ENCODE data around the gene XAF1. TPM values are rescaled to one million over a fixed set of nuclear protein-coding genes. Genes with fewer than 3 reads are reported as not detected.
"Not testable (repeated sequence)": the region's sequence is repeated elsewhere in the genome, so short reads cannot be mapped to it uniquely, and the experiment has no call there.

Gene XAF1
- polyA plus RNA-seq, 1 donor (not counting 4 experiments of a cell fraction or from before 2014, with no cell fraction given): 10.6 TPM

DNA sequence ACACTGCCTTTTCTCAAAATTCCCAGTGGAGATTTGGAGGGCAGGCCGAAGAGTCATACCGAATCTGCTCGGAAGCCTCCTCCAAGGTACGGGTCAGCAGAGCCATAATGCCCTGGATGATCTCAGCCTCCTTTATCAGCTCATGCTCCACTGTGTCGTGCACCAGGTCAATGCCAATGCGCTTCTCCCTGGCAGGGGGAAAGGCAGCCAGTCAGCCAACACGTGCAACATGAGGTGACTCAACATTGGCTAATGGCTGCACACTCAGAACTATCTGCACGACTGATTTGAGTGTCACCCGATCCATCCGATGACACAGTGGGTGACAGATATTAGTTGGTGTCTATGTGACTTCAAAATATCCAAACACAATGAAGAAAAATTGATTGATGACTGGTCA lies 59.9 kb downstream of the XAF1 start:
- DNase-seq (ENCODE audit: low read depth, low spot score) (no peak), FAIRE-seq (no peak)
- TF ChIP-seq EZH2 (IDR thresholded peaks at IDR 0.05; ENCODE audit: low read length) (no peak), CTCF (optimal IDR thresholded peaks at IDR 0.05 in 1 of 3, IDR thresholded peaks at IDR 0.05 in 1 of 3, conservative IDR thresholded peaks at IDR 0.05 in 1 of 3; ENCODE audit: extremely low read depth in 1 of 3, insufficient read depth in 2 of 3, low read length in 3 of 3) (no peak)
- Histone ChIP-seq H3K9me3 (ENCODE audit: control insufficient read depth, low read depth, low read length) (no peaks in the 10 kb centered on the region), H3K4me3 (ENCODE audit: control insufficient read depth in 2 of 3, extremely low read depth in 1 of 3, insufficient read depth in 2 of 3, low read depth in 1 of 3, low read length in 3 of 3) (no peak overlapping the region), H3K36me3 (ENCODE audit: control insufficient read depth in 2 of 2, extremely low read depth in 1 of 2, insufficient read depth in 2 of 2, low read length in 2 of 2) (no peaks in the 10 kb centered on the region), H3K4me2 (ENCODE audit: control insufficient read depth, extremely low read depth, insufficient read depth, low read depth, low read length) (no peak overlapping the region), H3K27me3 (ENCODE audit: control insufficient read depth, extremely low read depth, insufficient read depth, low read length) (peaks cover 5% of the 10 kb centered on the region), H3K4me1 (ENCODE audit: control insufficient read depth, extremely low read depth, insufficient read depth, low read length) (no peaks in the 10 kb centered on the region), H3K27ac (ENCODE audit: control insufficient read depth, insufficient read depth, low read length) (no peak overlapping the region), H2AFZ (ENCODE audit: control insufficient read depth, low read length) (no peak overlapping the region), H3K79me2 (ENCODE audit: control insufficient read depth, insufficient read depth, low read length) (no peaks in the 10 kb centered on the region), H3K9me1 (ENCODE audit: control insufficient read depth, extremely low read depth, insufficient read depth, low read length) (no peaks in the 10 kb centered on the region), H3K9ac (ENCODE audit: control insufficient read depth, extremely low read depth, insufficient read depth, low read length) (no peak overlapping the region), H4K20me1 (ENCODE audit: control insufficient read depth, extremely low read depth, insufficient read depth, low read length) (no peaks in the 10 kb centered on the region)
- dilution Hi-C loops (cut with MboI; ENCODE audit: extremely low pct_ligation_motif_present, low sequenced_read_pairs): no loop called here

DNA sequence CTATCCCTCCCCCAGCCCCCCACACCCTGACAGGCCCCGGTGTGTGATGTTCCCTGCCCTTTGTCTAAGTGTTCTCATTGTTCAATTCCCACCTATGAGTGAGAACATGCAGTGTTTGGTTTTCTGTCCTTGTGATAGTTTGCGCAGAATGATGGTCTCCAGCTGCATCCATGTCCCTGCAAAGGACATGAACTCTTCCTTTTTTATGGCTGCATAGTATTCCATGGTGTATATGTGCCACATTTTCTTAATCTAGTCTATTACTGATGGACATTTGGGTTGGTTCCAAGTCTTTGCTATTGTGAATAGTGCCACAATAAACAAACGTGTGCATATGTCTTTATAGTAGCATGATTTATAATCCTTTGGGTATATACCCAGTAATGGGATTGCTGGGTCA lies 60.5 kb downstream of the XAF1 start:
- H3K27me3 ChIP-seq (ENCODE audit: control insufficient read depth, extremely low read depth, insufficient read depth, low read length); H3K4me1 ChIP-seq (ENCODE audit: control insufficient read depth, extremely low read depth, insufficient read depth, low read length); H3K79me2 ChIP-seq (ENCODE audit: control insufficient read depth, insufficient read depth, low read length); H3K36me3 ChIP-seq (ENCODE audit: control insufficient read depth in 2 of 2, extremely low read depth in 1 of 2, insufficient read depth in 2 of 2, low read length in 2 of 2); FAIRE-seq; DNase-seq (ENCODE audit: low read depth, low spot score); H3K9ac ChIP-seq (ENCODE audit: control insufficient read depth, extremely low read depth, insufficient read depth, low read length); H3K4me2 ChIP-seq (ENCODE audit: control insufficient read depth, extremely low read depth, insufficient read depth, low read depth, low read length); H4K20me1 ChIP-seq (ENCODE audit: control insufficient read depth, extremely low read depth, insufficient read depth, low read length); H2AFZ ChIP-seq (ENCODE audit: control insufficient read depth, low read length); H3K9me3 ChIP-seq (ENCODE audit: control insufficient read depth, low read depth, low read length); dilution Hi-C loops (cut with MboI; ENCODE audit: extremely low pct_ligation_motif_present, low sequenced_read_pairs); H3K27ac ChIP-seq (ENCODE audit: control insufficient read depth, insufficient read depth, low read length); H3K9me1 ChIP-seq (ENCODE audit: control insufficient read depth, extremely low read depth, insufficient read depth, low read length); H3K4me3 ChIP-seq (ENCODE audit: control insufficient read depth in 2 of 3, extremely low read depth in 1 of 3, insufficient read depth in 2 of 3, low read depth in 1 of 3, low read length in 3 of 3): not testable (repeated sequence)

GRCh38 chr17:6818938-6819337 lies 63.1 kb downstream of the XAF1 start:
- Histone ChIP-seq H3K27ac (ENCODE audit: control insufficient read depth, insufficient read depth, low read length) (no peak overlapping the region), H3K4me1 (ENCODE audit: control insufficient read depth, extremely low read depth, insufficient read depth, low read length) (peaks cover 11% of the 10 kb centered on the region), H4K20me1 (ENCODE audit: control insufficient read depth, extremely low read depth, insufficient read depth, low read length) (no peaks in the 10 kb centered on the region), H3K36me3 (ENCODE audit: control insufficient read depth in 2 of 2, extremely low read depth in 1 of 2, insufficient read depth in 2 of 2, low read length in 2 of 2) (no peaks in the 10 kb centered on the region), H3K79me2 (ENCODE audit: control insufficient read depth, insufficient read depth, low read length) (no peaks in the 10 kb centered on the region), H3K27me3 (ENCODE audit: control insufficient read depth, extremely low read depth, insufficient read depth, low read length) (peaks cover 5% of the 10 kb centered on the region), H2AFZ (ENCODE audit: control insufficient read depth, low read length) (no peak overlapping the region), H3K9me3 (ENCODE audit: control insufficient read depth, low read depth, low read length) (no peaks in the 10 kb centered on the region), H3K9ac (ENCODE audit: control insufficient read depth, extremely low read depth, insufficient read depth, low read length) (no peak overlapping the region), H3K4me2 (ENCODE audit: control insufficient read depth, extremely low read depth, insufficient read depth, low read depth, low read length) (no peak overlapping the region), H3K4me3 (ENCODE audit: control insufficient read depth in 2 of 3, extremely low read depth in 1 of 3, insufficient read depth in 2 of 3, low read depth in 1 of 3, low read length in 3 of 3) (no peak overlapping the region), H3K9me1 (ENCODE audit: control insufficient read depth, extremely low read depth, insufficient read depth, low read length) (no peaks in the 10 kb centered on the region)
- DNase-seq (ENCODE audit: low read depth, low spot score): no peak
- no peak for TF ChIP-seq CTCF (optimal IDR thresholded peaks at IDR 0.05 in 1 of 3, IDR thresholded peaks at IDR 0.05 in 1 of 3, conservative IDR thresholded peaks at IDR 0.05 in 1 of 3; ENCODE audit: extremely low read depth in 1 of 3, insufficient read depth in 2 of 3, low read length in 3 of 3)
- dilution Hi-C loops (cut with MboI; ENCODE audit: extremely low pct_ligation_motif_present, low sequenced_read_pairs): no loop called here
- FAIRE-seq: no peak

All from keratinocyte (primary cell).